ENCODE measurements around the gene DYNLRB2. TPM values are rescaled to one million over a fixed set of nuclear protein-coding genes. Genes with fewer than 3 reads are reported as not detected.

The DYNLRB2 gene
- polyA plus RNA-seq, 1 experiment: 0.71 TPM

GRCh38 chr16:80544326-80544725 is 3.5 kb downstream of the DYNLRB2 start:
- ChIA-PET POLR2A (no interaction called here), CTCF (no interaction called here)
- DNase-seq (ENCODE audit: low read depth, low spot score): no peak

GRCh38 chr16:80546249-80546648 is 5.5 kb downstream of the DYNLRB2 start:
- POLR2A ChIA-PET: no interaction called here
- H3K27ac ChIP-seq (ENCODE audit: low read depth, low read length): no peak overlapping the region
- no peak overlapping the region for H3K4me3 ChIP-seq (ENCODE audit: low read depth, low read length)
- no peak for TF ChIP-seq CTCF (IDR thresholded peaks at IDR 0.05; ENCODE audit: low read depth, low read length)
- H3K9me3 ChIP-seq (ENCODE audit: control insufficient read depth, insufficient read depth, low read length): no peaks in the 10 kb centered on the region
- no peak for DNase-seq (ENCODE audit: low read depth, low spot score)
- CTCF ChIA-PET: no interaction called here
- no peaks in the 10 kb centered on the region for H3K27me3 ChIP-seq (ENCODE audit: control insufficient read depth, insufficient read depth, low read length)

More at GRCh38 chr16:80544326-80544725, 3.5 kb downstream of the DYNLRB2 start:
- Histone ChIP-seq H3K27me3 (ENCODE audit: control insufficient read depth, insufficient read depth, low read length) (no peaks in the 10 kb centered on the region), H3K9me3 (ENCODE audit: control insufficient read depth, insufficient read depth, low read length) (no peaks in the 10 kb centered on the region), H3K4me3 (ENCODE audit: low read depth, low read length) (no peak overlapping the region), H3K27ac (ENCODE audit: low read depth, low read length) (no peak overlapping the region)
- TF ChIP-seq CTCF (IDR thresholded peaks at IDR 0.05; ENCODE audit: low read depth, low read length): no peak

GRCh38 chr16:80547145-80547544 is 6.4 kb downstream of the DYNLRB2 start:
- Histone ChIP-seq H3K27ac (ENCODE audit: low read depth, low read length) (no peak overlapping the region), H3K9me3 (ENCODE audit: control insufficient read depth, insufficient read depth, low read length) (no peaks in the 10 kb centered on the region), H3K4me3 (ENCODE audit: low read depth, low read length) (no peak overlapping the region), H3K27me3 (ENCODE audit: control insufficient read depth, insufficient read depth, low read length) (no peaks in the 10 kb centered on the region)
- TF ChIP-seq CTCF (IDR thresholded peaks at IDR 0.05; ENCODE audit: low read depth, low read length): no peak
- ChIA-PET POLR2A (no interaction called here), CTCF (no interaction called here)
- DNase-seq (ENCODE audit: low read depth, low spot score): no peak

- Histone ChIP-seq H3K4me3 (ENCODE audit: low read depth, low read length) (no peak overlapping the region), H3K9me3 (ENCODE audit: control insufficient read depth, insufficient read depth, low read length) (no peaks in the 10 kb centered on the region), H3K27me3 (ENCODE audit: control insufficient read depth, insufficient read depth, low read length) (no peaks in the 10 kb centered on the region), H3K27ac (ENCODE audit: low read depth, low read length) (no peak overlapping the region)
- DNase-seq (ENCODE audit: low read depth, low spot score): no peak
- CTCF ChIA-PET: no interaction called here
- POLR2A ChIA-PET: no interaction called here
- no peak for TF ChIP-seq CTCF (IDR thresholded peaks at IDR 0.05; ENCODE audit: low read depth, low read length)
Observed at GRCh38 chr16:80552277-80552676, 11.5 kb downstream of the DYNLRB2 start.

GRCh38 chr16:80554033-80554432 is 13.2 kb downstream of the DYNLRB2 start:
- POLR2A ChIA-PET: no interaction called here
- CTCF ChIA-PET: no interaction called here
- Histone ChIP-seq H3K27me3 (ENCODE audit: control insufficient read depth, insufficient read depth, low read length) (no peaks in the 10 kb centered on the region), H3K4me3 (ENCODE audit: low read depth, low read length) (no peak overlapping the region), H3K27ac (ENCODE audit: low read depth, low read length) (no peak overlapping the region), H3K9me3 (ENCODE audit: control insufficient read depth, insufficient read depth, low read length) (no peaks in the 10 kb centered on the region)
- TF ChIP-seq CTCF (IDR thresholded peaks at IDR 0.05; ENCODE audit: low read depth, low read length): no peak
- DNase-seq (ENCODE audit: low read depth, low spot score): no peak

Measured in AG04450 (cell line).